HCT116 (cell line): Measurements from ENCODE around the gene MOK.

Experiments used
- EZH2 ChIP-seq: fragments of 200-600 bp; sonication (generic); IDR thresholded peaks from 2 replicates; pipeline ENCODE4 v1.6.1; 2017; ENCODE audit warnings: antibody characterized with exemption, mixed run types
- TCF7L2 ChIP-seq: IDR thresholded peaks from 2 replicates; pipeline ENCODE4 v1.7.0; 2011; ENCODE audit warnings: borderline replicate concordance, inconsistent platforms; ENCODE audit not compliant: insufficient read depth, insufficient read length; ENCODE audit errors: extremely low read depth

DNA sequence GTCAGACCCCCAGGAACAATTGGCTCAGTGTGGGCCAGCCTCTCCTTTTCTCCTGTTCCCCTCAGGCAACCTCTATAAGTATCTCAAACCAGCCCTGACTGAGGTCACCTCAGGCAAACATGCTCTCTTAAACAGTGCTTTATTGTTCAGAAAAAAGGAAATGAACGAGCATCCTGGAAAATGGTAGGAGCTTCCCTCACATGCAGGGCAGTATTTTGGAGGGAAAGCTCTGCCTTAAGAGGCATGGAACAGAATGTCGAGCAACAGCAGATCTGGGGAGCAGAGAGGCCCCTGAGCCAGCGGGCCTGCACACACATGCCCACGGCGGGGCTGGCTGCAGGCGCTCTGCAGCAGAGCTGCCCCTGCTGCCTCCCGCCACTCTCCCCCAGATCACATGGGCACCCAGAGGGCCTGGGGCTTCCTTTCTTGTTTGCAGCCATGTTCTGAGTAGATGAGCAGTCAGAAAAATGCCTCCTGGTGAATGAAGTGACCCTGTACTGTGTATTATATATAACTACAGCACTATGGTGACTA is 42.0 kb downstream of the MOK start:
- TF ChIP-seq TCF7L2 (no peak), EZH2 (no peak)
